Subcutaneous adipose tissue (tissue), 4 donors: ENCODE results near the gene CPA5. TPM values are rescaled to one million over a fixed set of nuclear protein-coding genes. Genes with fewer than 3 reads are reported as not detected.

ENCODE experiments used
- total RNA-seq, 4 donors: library from RNA; depleted of rRNA; stranded (reverse); fragments of >200 nt; gene quantifications; one replicate each; pipeline ENCODE4 v1.1.0, GENCODE V29; 2016
- TF ChIP-seq, protein P1 (sequence below): fragments of 450-650 bp; IDR thresholded peaks from one replicate; pipeline ENCODE4 v1.5.1; 2016; ENCODE audit warnings: low read depth, mild to moderate bottlenecking, control low read depth, antibody characterized with exemption, moderate library complexity

Gene CPA5
- total RNA-seq, 4 donors from 2014 or later, result not detected

DNA sequence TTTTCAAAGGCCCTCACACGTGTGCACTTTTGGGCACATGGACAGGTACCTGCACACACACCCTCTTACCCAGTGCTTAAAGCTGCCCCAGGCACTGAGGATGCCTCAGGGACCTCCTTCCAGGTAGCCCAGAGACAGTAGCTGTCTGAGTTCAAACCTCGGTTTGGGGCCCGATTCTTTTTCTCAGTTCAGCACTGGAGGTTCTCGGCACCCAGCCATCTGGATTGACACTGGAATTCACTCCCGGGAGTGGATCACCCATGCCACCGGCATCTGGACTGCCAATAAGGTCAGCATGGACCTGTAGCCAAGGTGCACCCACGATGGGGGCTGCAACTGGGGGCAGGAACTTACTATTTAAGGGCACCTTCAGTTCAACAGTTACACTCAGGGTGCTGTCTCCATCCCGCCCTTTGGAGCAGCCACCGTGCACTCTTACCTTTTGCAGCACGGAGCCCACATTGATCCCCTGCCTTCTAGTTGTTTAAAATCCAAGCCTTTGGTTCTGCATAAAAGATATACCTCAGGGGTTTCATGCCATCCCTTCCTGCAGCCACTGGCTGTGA, 17.7 kb downstream of the CPA5 start:
- TF ChIP-seq, protein P1, sequence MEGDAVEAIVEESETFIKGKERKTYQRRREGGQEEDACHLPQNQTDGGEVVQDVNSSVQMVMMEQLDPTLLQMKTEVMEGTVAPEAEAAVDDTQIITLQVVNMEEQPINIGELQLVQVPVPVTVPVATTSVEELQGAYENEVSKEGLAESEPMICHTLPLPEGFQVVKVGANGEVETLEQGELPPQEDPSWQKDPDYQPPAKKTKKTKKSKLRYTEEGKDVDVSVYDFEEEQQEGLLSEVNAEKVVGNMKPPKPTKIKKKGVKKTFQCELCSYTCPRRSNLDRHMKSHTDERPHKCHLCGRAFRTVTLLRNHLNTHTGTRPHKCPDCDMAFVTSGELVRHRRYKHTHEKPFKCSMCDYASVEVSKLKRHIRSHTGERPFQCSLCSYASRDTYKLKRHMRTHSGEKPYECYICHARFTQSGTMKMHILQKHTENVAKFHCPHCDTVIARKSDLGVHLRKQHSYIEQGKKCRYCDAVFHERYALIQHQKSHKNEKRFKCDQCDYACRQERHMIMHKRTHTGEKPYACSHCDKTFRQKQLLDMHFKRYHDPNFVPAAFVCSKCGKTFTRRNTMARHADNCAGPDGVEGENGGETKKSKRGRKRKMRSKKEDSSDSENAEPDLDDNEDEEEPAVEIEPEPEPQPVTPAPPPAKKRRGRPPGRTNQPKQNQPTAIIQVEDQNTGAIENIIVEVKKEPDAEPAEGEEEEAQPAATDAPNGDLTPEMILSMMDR, result no peak

DNA sequence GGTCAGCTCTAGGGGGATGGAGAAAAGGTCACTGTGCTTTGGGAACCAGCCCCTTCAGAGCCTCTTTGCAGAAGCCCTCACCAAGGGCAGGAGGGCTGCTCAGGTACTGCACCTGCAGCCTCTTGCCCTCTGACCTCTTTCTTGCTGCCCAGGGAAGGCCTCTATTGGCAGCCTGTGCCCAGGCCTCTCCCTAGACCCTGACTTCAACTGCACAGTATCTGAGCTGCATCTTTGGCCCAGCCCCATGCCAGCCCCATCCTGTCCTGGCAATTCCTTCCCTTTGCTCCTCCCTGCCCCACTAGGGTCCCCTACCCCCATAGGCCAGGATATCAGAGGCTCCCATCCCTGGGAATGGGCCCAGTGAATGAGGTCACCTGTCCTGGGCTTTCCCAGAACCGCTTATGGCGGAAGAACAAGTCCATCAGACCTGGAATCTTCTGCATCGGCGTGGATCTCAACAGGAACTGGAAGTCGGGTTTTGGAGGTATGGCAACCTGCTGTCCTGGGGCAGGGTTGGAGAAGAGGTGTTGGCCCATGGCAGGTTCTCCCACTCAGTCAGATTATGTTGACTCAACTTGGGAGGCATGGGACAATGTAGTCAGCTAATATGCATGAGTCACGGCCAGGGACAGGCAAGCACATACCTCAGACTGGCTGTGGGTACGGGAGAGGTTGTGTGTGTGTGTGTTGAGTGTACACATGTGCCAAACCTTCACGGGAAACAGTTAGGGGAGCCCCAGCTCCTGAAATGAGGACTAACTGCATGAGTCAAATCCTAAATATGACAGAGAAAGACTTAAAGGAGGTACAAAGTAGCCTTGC, 18.6 kb downstream of the CPA5 start:
- TF ChIP-seq, protein P1, result no peak

DNA sequence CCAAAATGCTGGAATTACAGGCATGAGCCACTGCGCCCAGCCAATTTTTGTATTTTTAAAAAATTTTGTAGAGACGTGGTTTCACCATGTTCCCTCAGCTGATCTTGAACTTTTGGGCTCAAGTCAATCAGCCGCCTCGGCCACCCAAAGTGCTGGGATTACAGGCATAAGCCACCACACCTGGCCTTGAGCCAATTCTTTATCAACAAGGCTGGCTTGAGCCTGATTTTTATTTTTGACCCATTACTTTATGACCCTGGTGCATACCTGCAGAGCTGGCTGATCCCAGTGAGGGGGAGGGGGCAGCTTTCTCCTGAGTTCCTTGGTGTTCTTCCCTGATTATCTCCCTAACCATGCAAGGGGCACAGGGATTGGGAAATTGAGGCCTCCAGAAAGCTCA, 19.8 kb downstream of the CPA5 start:
- TF ChIP-seq, protein P1, result no peak

DNA sequence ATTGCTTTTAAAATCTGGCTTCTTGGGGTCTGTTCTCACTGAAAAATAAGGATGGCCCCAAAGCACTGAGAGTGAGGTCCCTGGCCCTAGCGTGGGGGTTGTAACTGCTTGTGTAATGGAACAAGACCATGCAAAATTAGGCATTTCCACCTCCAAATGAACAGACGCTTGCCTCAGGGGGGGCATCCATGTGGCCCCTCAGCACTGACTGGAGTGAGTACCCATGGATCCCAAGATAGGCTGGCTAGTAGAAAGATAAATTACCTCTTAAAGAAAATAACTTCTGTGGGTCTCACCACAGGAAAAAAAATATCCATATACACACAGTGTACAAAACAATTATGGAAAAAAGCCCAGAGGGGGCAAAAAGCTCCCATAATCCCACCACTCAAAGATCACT, 20.5 kb downstream of the CPA5 start:
- TF ChIP-seq, protein P1, result no peak

DNA sequence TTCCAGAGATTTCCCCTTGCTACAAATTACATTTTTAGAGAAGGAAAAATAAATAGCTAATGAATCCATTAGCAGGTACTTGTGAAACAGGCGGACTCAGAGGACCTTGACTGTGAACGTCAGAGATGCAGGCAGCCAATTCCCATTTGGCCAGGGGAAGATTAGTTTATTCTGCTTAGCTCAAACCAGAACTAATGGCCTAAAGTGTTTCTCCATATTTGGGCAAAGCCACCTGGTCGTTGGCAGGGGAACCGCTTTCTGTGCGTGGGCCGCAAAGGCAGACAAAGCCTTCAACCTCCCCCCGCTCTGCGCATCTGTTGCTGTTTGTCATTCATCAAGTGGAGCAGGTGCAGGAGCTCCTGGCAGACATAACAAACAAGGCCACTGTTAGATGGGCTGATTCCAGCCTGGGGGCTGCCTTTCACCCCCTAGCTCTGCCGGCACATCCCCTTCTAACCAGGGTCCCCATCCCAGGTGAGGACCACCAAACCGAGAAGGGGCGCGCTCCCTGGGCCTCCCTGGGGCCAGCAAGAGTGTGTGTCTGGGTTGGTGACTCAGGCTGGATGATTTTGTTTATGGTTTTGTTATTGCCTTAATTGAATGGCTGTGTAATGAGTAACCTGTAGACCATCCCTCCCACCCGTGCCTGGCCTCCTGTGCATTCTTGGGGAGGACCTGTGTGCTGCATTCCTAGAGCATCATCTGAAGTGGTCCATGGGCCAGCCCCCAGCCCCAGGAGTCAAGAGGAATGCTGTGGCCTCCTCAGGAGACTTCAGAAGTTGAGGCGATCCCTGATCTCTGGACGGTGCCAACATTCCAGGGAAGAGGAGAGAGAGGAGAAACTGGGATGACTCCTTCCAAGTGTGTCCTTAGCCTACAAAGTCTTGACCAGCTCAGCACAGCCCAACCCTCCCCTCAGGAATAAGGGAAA, 21.2 kb downstream of the CPA5 start:
- TF ChIP-seq, protein P1, result no peak

DNA sequence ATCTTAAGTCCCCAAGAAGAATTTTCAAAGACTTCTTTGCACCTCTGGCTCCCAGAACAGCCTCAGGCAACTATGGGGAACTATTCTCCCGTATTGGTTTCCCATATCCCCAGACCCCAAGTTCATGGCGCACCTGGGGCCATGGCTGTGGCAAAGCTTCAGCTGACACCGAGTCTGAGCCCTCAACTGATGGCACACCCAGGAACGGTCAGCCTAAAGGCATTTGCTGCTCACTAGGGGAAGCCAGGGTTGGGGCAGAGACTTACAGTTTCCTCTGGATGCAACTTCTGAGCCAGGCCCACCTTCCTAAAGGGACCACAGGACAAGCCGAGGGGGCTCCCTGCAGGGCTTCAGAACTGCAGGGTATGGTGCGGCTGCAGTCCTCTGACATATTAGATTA, 21.9 kb downstream of the CPA5 start:
- TF ChIP-seq, protein P1, result no peak
